Stomach (tissue), 9 donors: Measurements from ENCODE around the gene ZNF879. TPM values are rescaled to one million over a fixed set of nuclear protein-coding genes. Genes with fewer than 3 reads are reported as not detected.

Source experiments
- DNase-seq, 2 donors: peaks; one replicate each; pipeline versions ENCODE4 v3.0.0 to v3.0.0-alpha.2; 2013 to 2019
- H3K27ac ChIP-seq, 5 donors: fragments of 200-600 bp in 4 of 5; sonication (generic) in 4 of 5; one replicate each; pipeline ENCODE4 v1.5.1; 2013 to 2019; ENCODE audit warnings: mild to moderate bottlenecking in 1 of 5, moderate library complexity in 1 of 5
- H3K27me3 ChIP-seq, 3 donors: fragments of 200-600 bp; sonication (generic); one replicate each; pipeline ENCODE4 v1.5.1; 2017 to 2019; ENCODE audit warnings: mixed run types in 1 of 3
- H3K36me3 ChIP-seq, 4 donors: fragments of 200-600 bp; sonication (generic); 1 replicate in 3 of 4; 2 replicates in 1 of 4; pipeline ENCODE4 v1.5.1; 2016 to 2019
- H3K4me1 ChIP-seq, 4 donors: fragments of 200-600 bp; sonication (generic); one replicate each; pipeline ENCODE4 v1.5.1; 2016 to 2019
- H3K4me3 ChIP-seq, 4 donors: fragments of 200-600 bp; sonication (generic) in 3 of 4; one replicate each; pipeline ENCODE4 v1.5.1; 2016 to 2019; ENCODE audit warnings: mild to moderate bottlenecking in 1 of 4
- H3K9me3 ChIP-seq, 4 donors: fragments of 200-600 bp; sonication (generic); one replicate each; pipeline ENCODE4 v1.5.1; 2016 to 2019
- EP300 ChIP-seq: sonication (generic); formaldehyde crosslinking; IDR thresholded peaks from one replicate; pipeline ENCODE4 v1.6.1; 2017; ENCODE audit warnings: antibody characterized with exemption
- POLR2A ChIP-seq, 4 donors: fragments of 450-650 bp; IDR thresholded peaks; one replicate each; pipeline ENCODE4 v1.6.1; 2016; ENCODE audit warnings: antibody characterized with exemption in 4 of 4, control low read depth in 2 of 4, mild to moderate bottlenecking in 1 of 4, moderate library complexity in 1 of 4
- POLR2AphosphoS5 ChIP-seq, 3 donors: sonication (generic); formaldehyde crosslinking; IDR thresholded peaks; one replicate each; pipeline ENCODE4 v1.6.1; 2016; ENCODE audit warnings: antibody characterized with exemption in 3 of 3
- WGBS, 5 donors: extraction: QIAGEN DNeasy Blood & Tissue Kit in 3 of 5; methylation state at CpG; one replicate each; pipeline versions ENCODE4 v1.1.5 to v1.1.7; 2013 to 2018; 5-methylcytosine and 5-hydroxymethylcytosine counted together
- intact Hi-C: fragments of 100-400 bp; cut with DNase I; formaldehyde crosslinking; loops from one replicate; pipeline ENCODE4 v1.15.1; 2023; ENCODE audit warnings: low total_unique reads
- polyA plus RNA-seq, 3 donors: library from polyadenylated mRNA; stranded (reverse); fragments of 200-250 nt; gene quantifications; one replicate each; pipeline ENCODE4 v1.2.3, GENCODE V29; 2013
- total RNA-seq, 5 donors: library from RNA; depleted of rRNA; stranded (reverse); fragments of >200 nt; gene quantifications; one replicate each; pipeline versions ENCODE4 v1.1.0 to v1.2.3, GENCODE V29; 2014 to 2016
- TF ChIP-seq, protein P1 (sequence below), 7 experiments: fragments of 450-650 bp in 4 of 7; fragments of 200-600 bp in 3 of 7; sonication (generic) in 3 of 7; IDR thresholded peaks; one replicate each; pipeline ENCODE4 v1.5.1; 2016 to 2019; ENCODE audit warnings: antibody characterized with exemption in 7 of 7, control low read depth in 2 of 7, mild to moderate bottlenecking in 1 of 7
- donor health status: healthy with polysubstance abuse.
- donor health status: Bipolar disorder and iron deficiency.
- donor health status: healthy.

The ZNF879 gene
- total and polyA plus RNA-seq, 8 donors, result 0.76 to 18.7 (median 3.2) TPM

DNA sequence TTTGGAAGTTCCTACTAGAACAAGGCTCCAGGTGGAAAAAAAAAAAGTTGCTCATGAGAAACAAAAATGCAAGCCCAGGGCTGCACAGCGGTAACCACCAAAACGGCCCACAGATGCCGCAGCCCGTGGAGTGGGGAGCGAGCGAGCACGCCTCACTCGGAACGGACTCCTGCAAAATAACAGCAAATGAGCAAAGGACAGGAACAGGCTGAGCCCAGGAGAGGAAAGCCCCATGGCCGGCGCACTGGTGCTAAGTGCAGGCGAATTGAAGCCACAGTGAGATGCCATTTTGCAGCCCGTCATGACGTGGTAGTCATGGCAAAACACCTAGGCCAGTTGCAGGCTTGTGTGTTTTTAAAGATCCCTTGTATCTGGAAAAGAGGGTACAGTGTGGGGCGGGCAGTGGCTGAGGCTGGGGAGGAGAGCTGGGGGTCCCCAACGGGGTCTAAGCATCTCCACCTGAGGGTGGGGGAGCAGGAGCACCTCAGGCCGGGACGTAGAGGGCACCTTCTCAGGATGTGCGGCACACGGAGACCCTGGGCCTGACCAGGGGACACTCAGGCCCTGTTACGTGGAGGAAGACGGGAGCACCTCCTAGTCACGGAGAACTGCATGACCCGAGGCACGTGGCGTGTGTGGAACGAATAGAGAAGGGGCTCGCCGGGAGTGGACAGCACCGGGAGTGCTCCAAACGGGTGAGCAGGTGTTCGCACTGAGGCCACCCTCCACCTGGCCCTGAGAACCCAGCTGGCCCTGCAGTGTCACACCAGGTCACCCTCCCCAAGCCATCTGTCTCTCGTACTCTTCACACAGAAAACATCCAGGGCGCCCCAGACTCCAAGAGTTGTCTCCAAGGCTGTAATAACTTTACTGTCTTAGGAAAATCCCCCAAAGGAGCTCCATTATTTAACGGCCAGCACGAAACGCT, 39.2 kb upstream of the ZNF879 start:
- Histone ChIP-seq H3K36me3 (peaks cover 0 to 2% (median 0%) of the 10 kb centered on the region in 4 donors), H3K27ac (no peak overlapping the region), H3K9me3 (peaks cover 36 to 97% (median 91%) of the 10 kb centered on the region in 4 donors), H3K27me3 (no peaks in the 10 kb centered on the region), H3K4me3 (no peak overlapping the region), H3K4me1 (no peaks in the 10 kb centered on the region)
- 90 to 96% (median 94%) methylated on average over 37 of the region's 37 CpGs for WGBS, 5 donors
- intact Hi-C loops, result no loop called here
- DNase-seq, result no peak
- TF ChIP-seq POLR2AphosphoS5 (IDR thresholded peaks at IDR 0.05) (no peak), EP300 (no peak), POLR2A (IDR thresholded peaks at IDR 0.05) (no peak)
- TF ChIP-seq, protein P1, sequence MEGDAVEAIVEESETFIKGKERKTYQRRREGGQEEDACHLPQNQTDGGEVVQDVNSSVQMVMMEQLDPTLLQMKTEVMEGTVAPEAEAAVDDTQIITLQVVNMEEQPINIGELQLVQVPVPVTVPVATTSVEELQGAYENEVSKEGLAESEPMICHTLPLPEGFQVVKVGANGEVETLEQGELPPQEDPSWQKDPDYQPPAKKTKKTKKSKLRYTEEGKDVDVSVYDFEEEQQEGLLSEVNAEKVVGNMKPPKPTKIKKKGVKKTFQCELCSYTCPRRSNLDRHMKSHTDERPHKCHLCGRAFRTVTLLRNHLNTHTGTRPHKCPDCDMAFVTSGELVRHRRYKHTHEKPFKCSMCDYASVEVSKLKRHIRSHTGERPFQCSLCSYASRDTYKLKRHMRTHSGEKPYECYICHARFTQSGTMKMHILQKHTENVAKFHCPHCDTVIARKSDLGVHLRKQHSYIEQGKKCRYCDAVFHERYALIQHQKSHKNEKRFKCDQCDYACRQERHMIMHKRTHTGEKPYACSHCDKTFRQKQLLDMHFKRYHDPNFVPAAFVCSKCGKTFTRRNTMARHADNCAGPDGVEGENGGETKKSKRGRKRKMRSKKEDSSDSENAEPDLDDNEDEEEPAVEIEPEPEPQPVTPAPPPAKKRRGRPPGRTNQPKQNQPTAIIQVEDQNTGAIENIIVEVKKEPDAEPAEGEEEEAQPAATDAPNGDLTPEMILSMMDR (IDR thresholded peaks at IDR 0.05), result no peak

DNA sequence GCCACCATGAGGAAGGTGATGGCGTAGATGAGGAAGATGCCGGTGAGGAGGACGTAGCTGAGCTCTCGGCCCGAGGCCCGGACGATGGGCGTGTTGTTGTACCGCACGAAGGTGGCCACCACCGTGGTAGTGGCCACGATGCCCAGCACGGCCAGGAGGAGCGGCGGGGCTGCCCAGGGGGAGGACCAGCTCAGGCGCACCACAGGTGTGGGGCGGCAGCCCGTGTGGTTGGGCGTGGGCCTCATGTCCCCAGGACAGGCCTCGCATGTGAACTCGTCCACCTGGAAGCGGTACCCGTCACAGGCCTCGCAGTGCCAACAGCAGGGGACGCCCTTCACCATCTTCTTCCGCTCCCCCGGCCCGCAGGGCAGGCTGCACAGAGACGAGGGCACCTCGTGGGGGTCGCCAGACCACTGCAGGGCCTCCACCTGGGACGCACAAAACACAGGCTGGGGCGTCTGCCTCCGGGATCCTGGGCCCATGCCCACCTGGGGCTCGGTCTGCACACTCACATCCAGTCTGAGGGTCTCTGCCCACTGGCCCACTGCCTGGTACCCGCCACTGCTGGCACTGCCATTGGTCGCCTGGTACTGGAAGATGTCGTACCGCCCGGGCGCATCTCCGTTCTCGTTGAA, 37.2 kb upstream of the ZNF879 start:
- intact Hi-C loops, result no loop called here
- H3K27ac ChIP-seq, result no peak overlapping the region
- DNase-seq, result no peak
- TF ChIP-seq POLR2A (IDR thresholded peaks at IDR 0.05) (no peak), EP300 (no peak)
- TF ChIP-seq, protein P1 (IDR thresholded peaks at IDR 0.05), result no peak
- 94 to 97% (median 96%) methylated on average over 24 to 43 of the region's 43 CpGs for WGBS, 5 donors
- H3K36me3 ChIP-seq, result no peaks in the 10 kb centered on the region
- H3K4me3 ChIP-seq, result no peak overlapping the region
- H3K9me3 ChIP-seq, result peaks cover 23 to 97% (median 91%) of the 10 kb centered on the region in 4 donors
- no peaks in the 10 kb centered on the region for H3K4me1 ChIP-seq
- H3K27me3 ChIP-seq, result peaks cover 0 to under 1% (median 0%) of the 10 kb centered on the region in 3 donors

- Histone ChIP-seq H3K4me3 (no peak overlapping the region), H3K27ac (no peak overlapping the region), H3K4me1 (no peaks in the 10 kb centered on the region), H3K9me3 (peaks cover 14 to 91% (median 79%) of the 10 kb centered on the region in 4 donors), H3K27me3 (peaks cover 0 to 22% (median 0%) of the 10 kb centered on the region in 3 donors), H3K36me3 (no peaks in the 10 kb centered on the region)
- 87 to 94% (median 92%) methylated on average over 16 to 27 of the region's 27 CpGs for WGBS, 5 donors
- no peak for TF ChIP-seq POLR2A (IDR thresholded peaks at IDR 0.05)
- TF ChIP-seq EP300, result no peak
- TF ChIP-seq, protein P1 (IDR thresholded peaks at IDR 0.05), result no peak
- TF ChIP-seq POLR2AphosphoS5 (IDR thresholded peaks at IDR 0.05), result no peak
- no peak for DNase-seq
- intact Hi-C loops, result no loop called here
Measured at GRCh38 chr5:178988436-178989220, 35.0 kb upstream of the ZNF879 start.

GRCh38 chr5:178989311-178989710, 34.3 kb upstream of the ZNF879 start:
- no peak for TF ChIP-seq POLR2A (IDR thresholded peaks at IDR 0.05)
- TF ChIP-seq POLR2AphosphoS5 (IDR thresholded peaks at IDR 0.05), result no peak
- TF ChIP-seq EP300, result no peak
- TF ChIP-seq, protein P1 (IDR thresholded peaks at IDR 0.05), result no peak
- DNase-seq, result no peak
- H3K4me1 ChIP-seq, result no peaks in the 10 kb centered on the region
- WGBS, 5 donors, result 85 to 93% (median 89%) methylated on average over 3 to 7 of the region's 7 CpGs
- intact Hi-C loops, result no loop called here
- no peaks in the 10 kb centered on the region for H3K36me3 ChIP-seq
- no peak overlapping the region for H3K4me3 ChIP-seq
- no peak overlapping the region for H3K27ac ChIP-seq
- H3K27me3 ChIP-seq, result peaks cover 0 to 29% (median 5%) of the 10 kb centered on the region in 3 donors
- peaks cover 7 to 88% (median 79%) of the 10 kb centered on the region in 4 donors for H3K9me3 ChIP-seq
